HepG2 (cell line): ENCODE results near the gene TUBG1. TPM values are rescaled to one million over a fixed set of nuclear protein-coding genes. Genes with fewer than 3 reads are reported as not detected.

Experiments used
- ATAC-seq: fragments of 200-7000 bp; cut with Tn5 transposase; 3 replicates; pipeline ENCODE4 v1.9.1; 2020; ENCODE audit warnings: mild to moderate bottlenecking, moderate library complexity
- BruUV-seq: library from RNA; stranded (reverse); fragments of 400-500 nt; replicated peaks from 2 replicates; lab custom pipeline; 2021; lab: Mats Ljungman, UMichigan
- CTCF ChIA-PET: fragments of 300-600 bp; formaldehyde crosslinking; extraction: SDS; loops from one replicate; lab custom pipeline; 2021; ENCODE audit warnings: low total read pairs, inconsistent platforms, low intra/inter-chr PET ratio; lab: Yijun Ruan, JAX
- POLR2A ChIA-PET: fragments of 350-600 bp; sonication (Branson Sonifier 250); formaldehyde crosslinking; loops from one replicate; lab custom pipeline; 2020; ENCODE audit warnings: antibody characterized with exemption, inconsistent platforms; lab: Yijun Ruan, JAX
- DNase-seq: peaks from one replicate; pipeline ENCODE4 v3.0.0-alpha.2; 2015; ENCODE audit warnings: low spot score
- FAIRE-seq: peaks from 3 replicates; lab custom pipeline; 2011; peaks lifted over from hg19 to GRCh38; lab: Jason Lieb, UNC
- H2AFZ ChIP-seq: one replicate; pipeline ENCODE4 v1.6.1; 2011; ENCODE audit warnings: low read length, inconsistent platforms
- H3K27ac ChIP-seq: fragments of 300-600 bp; 3 replicates; pipeline ENCODE4 v1.8.0; 2011; ENCODE audit warnings: mixed run types, mild to moderate bottlenecking, mixed read lengths, low read length, inconsistent platforms; ENCODE audit not compliant: insufficient read depth; ENCODE audit errors: extremely low read length
- H3K27me3 ChIP-seq, 2 experiments: fragments of 200-600 bp in 1 of 2; 2 replicates in 1 of 2; 3 replicates in 1 of 2; pipeline versions ENCODE4 v1.6.0 to v1.8.0; 2011; ENCODE audit warnings: low read length in 2 of 2, mild to moderate bottlenecking in 2 of 2, moderate library complexity in 2 of 2, inconsistent platforms in 1 of 2; ENCODE audit not compliant: insufficient read depth in 2 of 2, control insufficient read depth in 1 of 2
- H3K36me3 ChIP-seq, 2 experiments: fragments of 200-600 bp in 1 of 2; replicated peaks in 1 of 2; 2 replicates in 1 of 2; 3 replicates in 1 of 2; pipeline versions ENCODE4 v1.5.1 to v1.8.0; 2011; ENCODE audit warnings: low read length in 2 of 2, inconsistent platforms in 1 of 2; ENCODE audit not compliant: insufficient read depth in 2 of 2, control insufficient read depth in 1 of 2
- H3K4me1 ChIP-seq: 2 replicates; pipeline ENCODE4 v1.5.1; 2012; ENCODE audit warnings: low read length, inconsistent platforms; ENCODE audit not compliant: insufficient read depth
- H3K4me2 ChIP-seq: 2 replicates; pipeline ENCODE4 v1.6.0; 2011; ENCODE audit warnings: low read depth, low read length, inconsistent platforms
- H3K4me3 ChIP-seq, 3 experiments: fragments of 200-600 bp in 1 of 3; sonication (generic), shearing (Covaris generic) in 1 of 3; replicated peaks in 1 of 3; 2 replicates each; pipeline ENCODE4 v1.5.1; 2011 to 2016; ENCODE audit warnings: low read length in 3 of 3, inconsistent platforms in 2 of 3, low read depth in 2 of 3, mild to moderate bottlenecking in 2 of 3, control low read depth in 1 of 3, mixed read lengths in 1 of 3; ENCODE audit not compliant: insufficient read depth in 1 of 3
- H3K79me2 ChIP-seq: one replicate; pipeline ENCODE4 v1.6.1; 2011; ENCODE audit warnings: low read length, inconsistent platforms; ENCODE audit not compliant: insufficient read depth
- H3K9ac ChIP-seq: 2 replicates; pipeline ENCODE4 v1.6.0; 2011; ENCODE audit warnings: mild to moderate bottlenecking, low read depth, low read length, inconsistent platforms; ENCODE audit not compliant: insufficient read depth
- H3K9me3 ChIP-seq: 2 replicates; pipeline ENCODE4 v1.5.1; 2012; ENCODE audit warnings: mild to moderate bottlenecking, low read length
- H4K20me1 ChIP-seq: 2 replicates; pipeline ENCODE4 v1.6.0; 2011; ENCODE audit warnings: inconsistent platforms, mild to moderate bottlenecking, low read length, moderate library complexity; ENCODE audit not compliant: insufficient read depth
- EED ChIP-seq: sonication (generic); formaldehyde crosslinking; IDR thresholded peaks from 2 replicates; pipeline ENCODE4 v1.5.0; 2020; ENCODE audit warnings: mild to moderate bottlenecking, missing genetic modification reagents
- HHEX ChIP-seq: IDR thresholded peaks from 2 replicates; pipeline ENCODE4 v1.6.1; 2016; ENCODE audit warnings: control low read depth
- HMGA1 ChIP-seq: sonication (generic); formaldehyde crosslinking; conservative IDR thresholded peaks from 2 replicates; pipeline ENCODE4 v1.4.0; 2020; ENCODE audit warnings: missing genetic modification reagents
- KDM2A ChIP-seq: sonication (generic); formaldehyde crosslinking; IDR thresholded peaks from 2 replicates; pipeline ENCODE4 v1.4.0; 2020; ENCODE audit warnings: low read depth, missing genetic modification reagents, borderline replicate concordance
- NFKBIZ ChIP-seq: IDR thresholded peaks from 2 replicates; pipeline ENCODE4 v1.6.1; 2018; ENCODE audit warnings: missing genetic modification reagents, missing compliant biosample characterization
- PITX1 ChIP-seq: sonication (generic); formaldehyde crosslinking; IDR thresholded peaks from 2 replicates; pipeline ENCODE4 v1.5.1; 2020; ENCODE audit warnings: mild to moderate bottlenecking, missing genetic modification reagents
- RXRB ChIP-seq: IDR thresholded peaks from 2 replicates; pipeline ENCODE4 v1.6.1; 2016; ENCODE audit warnings: borderline replicate concordance, missing genetic modification reagents, missing compliant biosample characterization
- SETDB1 ChIP-seq: sonication (generic); formaldehyde crosslinking; IDR thresholded peaks from 2 replicates; pipeline ENCODE4 v1.5.1; 2020; ENCODE audit warnings: missing genetic modification reagents, mild to moderate bottlenecking, borderline replicate concordance
- SMAD9 ChIP-seq: sonication (generic); formaldehyde crosslinking; IDR thresholded peaks from 2 replicates; pipeline ENCODE4 v1.5.1; 2020; ENCODE audit warnings: mild to moderate bottlenecking, missing genetic modification reagents
- ZBTB20 ChIP-seq: sonication (generic); formaldehyde crosslinking; IDR thresholded peaks from 2 replicates; pipeline ENCODE4 v1.8.1; 2023; ENCODE audit warnings: missing genetic modification reagents, low read depth, mild to moderate bottlenecking, borderline replicate concordance
- ZNF205 ChIP-seq: IDR thresholded peaks from 2 replicates; pipeline ENCODE4 v1.6.1; 2018; ENCODE audit warnings: missing biosample characterization, missing genetic modification reagents
- ZNF253 ChIP-seq: sonication (generic); formaldehyde crosslinking; IDR thresholded peaks from 2 replicates; pipeline ENCODE4 v1.8.0; 2022; ENCODE audit warnings: mild to moderate bottlenecking, missing genetic modification reagents, borderline replicate concordance
- ZNF282 ChIP-seq: fragments of 450-650 bp; IDR thresholded peaks from 2 replicates; pipeline ENCODE4 v1.6.1; 2018; ENCODE audit not compliant: partially characterized antibody
- ZNF367 ChIP-seq: sonication (generic); formaldehyde crosslinking; IDR thresholded peaks from 2 replicates; pipeline ENCODE4 v1.4.0; 2020; ENCODE audit warnings: missing genetic modification reagents, borderline replicate concordance
- ZNF550 ChIP-seq: sonication (generic); formaldehyde crosslinking; IDR thresholded peaks from 2 replicates; pipeline ENCODE4 v1.4.0; 2020; ENCODE audit warnings: mild to moderate bottlenecking, missing genetic modification reagents, borderline replicate concordance
- ZNF577 ChIP-seq: sonication (generic); formaldehyde crosslinking; IDR thresholded peaks from 2 replicates; pipeline ENCODE4 v1.4.0; 2020; ENCODE audit warnings: mild to moderate bottlenecking, low read depth, missing genetic modification reagents, borderline replicate concordance
- WGBS: methylation state at CpG from one replicate; pipeline ENCODE4 v1.1.6; 2017; ENCODE audit warnings: low lambda C conversion rate; 5-methylcytosine and 5-hydroxymethylcytosine counted together
- in situ Hi-C: cut with HindIII; loops from 2 replicates; pipeline ENCODE4 v1.10.0; 2017; ENCODE audit warnings: low pct_unique_long_range_greater_than_20kb; ENCODE audit not compliant: extremely low pct_ligation_motif_present
- intact Hi-C: fragments of 100-400 bp; cut with micrococcal nuclease; formaldehyde crosslinking; loops from one replicate; pipeline ENCODE4 v1.10.0; 2022; ENCODE audit not compliant: unreplicated experiment
- polyA plus RNA-seq, 8 experiments: library from polyadenylated mRNA; depleted of rRNA in 3 of 8; stranded (reverse) in 7 of 8; unstranded in 1 of 8; fragments of >200 nt; fragmentation: Illumina TruSeq in 4 of 8; extraction: Trizol in 4 of 8; gene quantifications; 2 replicates each; pipeline versions ENCODE4 v1.2.1 to v1.2.3, GENCODE V29; 2011 to 2016; ENCODE audit warnings: low read depth in 4 of 8, missing spikeins in 1 of 8, mixed read lengths in 1 of 8; ENCODE audit not compliant: insufficient read depth in 1 of 8
- total RNA-seq, 5 experiments: library from RNA; depleted of rRNA; stranded (reverse); fragments of >200 nt; fragmentation: Illumina TruSeq; extraction: Trizol; gene quantifications; 2 replicates each; pipeline ENCODE4 v1.2.3, GENCODE V29; 2016; ENCODE audit warnings: low read depth in 1 of 5
- TF ChIP-seq, protein P1 (sequence below): sonication (generic); formaldehyde crosslinking; IDR thresholded peaks from 2 replicates; pipeline ENCODE4 v1.5.0; 2020; ENCODE audit warnings: missing genetic modification reagents
- TF ChIP-seq, protein P2 (sequence below): IDR thresholded peaks from 2 replicates; pipeline ENCODE4 v1.6.1; 2016; ENCODE audit warnings: mild to moderate bottlenecking
- TF ChIP-seq, protein P3 (sequence below): sonication (generic); formaldehyde crosslinking; IDR thresholded peaks from 2 replicates; pipeline ENCODE4 v1.5.1; 2020; ENCODE audit warnings: mild to moderate bottlenecking, moderate library complexity, missing genetic modification reagents
- TF ChIP-seq, protein P4 (sequence below): sonication (generic); formaldehyde crosslinking; IDR thresholded peaks from 2 replicates; pipeline ENCODE4 v1.4.0; 2020; ENCODE audit warnings: mild to moderate bottlenecking, missing genetic modification reagents

The TUBG1 gene
- total and polyA plus RNA-seq, 2 of the 13 experiments (the other 11 are each of a cell fraction or from before 2014, with no cell fraction given): 74.1 to 137 TPM

DNA sequence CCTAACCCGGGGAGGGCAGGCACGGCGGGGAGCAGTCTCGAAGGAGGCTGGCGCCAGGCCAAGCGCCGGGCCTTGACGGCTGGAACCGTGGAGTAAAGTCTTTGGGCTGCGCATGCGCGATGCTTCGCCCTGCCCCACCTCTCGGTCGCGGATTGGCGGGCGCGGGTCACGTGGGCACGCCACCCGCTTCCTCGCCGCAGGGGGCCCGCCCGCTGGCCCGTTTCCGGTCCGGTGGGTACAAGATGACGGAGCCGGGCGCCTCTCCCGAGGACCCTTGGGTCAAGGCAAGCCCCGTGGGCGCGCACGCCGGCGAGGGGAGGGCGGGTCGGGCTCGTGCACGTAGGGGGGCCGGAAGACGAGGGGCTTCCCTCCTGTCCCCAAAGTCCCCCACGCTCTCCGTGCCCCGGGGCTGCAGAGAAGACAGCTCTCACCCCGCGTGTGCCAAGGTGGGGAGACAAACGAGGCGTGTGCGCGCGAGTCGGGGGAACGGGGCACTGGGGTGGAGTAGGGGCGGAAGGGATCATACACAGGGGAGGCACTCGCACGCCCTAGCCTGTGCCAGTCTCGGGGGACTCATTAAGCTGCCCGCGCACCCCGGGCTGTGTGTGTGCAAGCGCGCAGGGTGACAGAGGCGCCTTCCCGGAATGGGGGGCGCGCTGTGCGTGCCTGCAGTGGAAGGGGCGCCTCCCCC lies 42.5 kb upstream of the TUBG1 start, which contains the start of gene MLX:
Gene MLX, plus strand, starts transcription at position 218 of the 691 bp plus-strand sequence. Its CDS starts 25 bp downstream, at position 243.
- CTCF ChIA-PET: no interaction called here
- under 1% methylated on average over 21 of the region's 72 CpGs for WGBS
- Histone ChIP-seq H3K79me2 (peaks cover 41% of the 10 kb centered on the region), H3K9me3 (no peaks in the 10 kb centered on the region), H3K27ac (peak within 1 kb of the TSS; percentile 91), H3K4me3 (peak within 1 kb of the TSS; percentile 67 to 93 (median 91)), H3K27me3 (no peaks in the 10 kb centered on the region; a peak in 1 of 5 replicates), H3K36me3 (peaks cover 33 to 56% of the 10 kb centered on the region in 2 experiments), H3K9ac (peak within 1 kb of the TSS; percentile 88), H3K4me1 (peaks cover 72% of the 10 kb centered on the region), H4K20me1 (no peaks in the 10 kb centered on the region), H2AFZ (no peak within 1 kb of the TSS), H3K4me2 (peak within 1 kb of the TSS; percentile 99)
- ATAC-seq: peak; percentile 64
- intact Hi-C loops (loop anchor here (1.0 kb wide), 1 partner anchor 10 kb away; the partner anchor contains the start of gene PSMC3IP), in situ Hi-C loops (no loop called here)
- FAIRE-seq: peak; percentile 51
- DNase-seq: peak; percentile 91
- no TSS peak for BruUV-seq
- POLR2A ChIA-PET: interaction anchor here (1.0 to 8.5 kb wide), 11 partner anchors 9 to 265 kb away, joined by 3 to 128 read pairs (median 5); partner anchors contain the start of genes HSD17B1, NAGLU, PSMC3IP and PSME3
- TF ChIP-seq PITX1 (peak; percentile 48), EED (CRISPR knock-in tag) (peak; percentile 41; the same call in 1 of the 2 replicates), SMAD9 (CRISPR knock-in tag) (peak; percentile 51; the same call in 1 of the 2 replicates), HHEX (CRISPR knock-in tag) (0 out of 2 replicates have a peak, but pooled peaks have one; percentile 2), ZNF577 (CRISPR knock-in tag) (no peak), RXRB (CRISPR knock-in tag) (peak; percentile 34; the same call in 1 of the 2 replicates), NFKBIZ (CRISPR knock-in tag) (peak; percentile 42; the same call in 1 of the 2 replicates), ZBTB20 (no peak), HMGA1 (no peak), SETDB1 (CRISPR knock-in tag) (no peak), ZNF550 (CRISPR knock-in tag) (no peak; the same call in 1 of the 2 replicates), ZNF367 (CRISPR knock-in tag) (no peak), ZNF205 (CRISPR knock-in tag) (peak; percentile 39; the same call in 1 of the 2 replicates), KDM2A (peak; percentile 100), ZNF282 (no peak), ZNF253 (CRISPR knock-in tag) (peak; percentile 81; the same call in 1 of the 2 replicates)
- TF ChIP-seq, protein P1, sequence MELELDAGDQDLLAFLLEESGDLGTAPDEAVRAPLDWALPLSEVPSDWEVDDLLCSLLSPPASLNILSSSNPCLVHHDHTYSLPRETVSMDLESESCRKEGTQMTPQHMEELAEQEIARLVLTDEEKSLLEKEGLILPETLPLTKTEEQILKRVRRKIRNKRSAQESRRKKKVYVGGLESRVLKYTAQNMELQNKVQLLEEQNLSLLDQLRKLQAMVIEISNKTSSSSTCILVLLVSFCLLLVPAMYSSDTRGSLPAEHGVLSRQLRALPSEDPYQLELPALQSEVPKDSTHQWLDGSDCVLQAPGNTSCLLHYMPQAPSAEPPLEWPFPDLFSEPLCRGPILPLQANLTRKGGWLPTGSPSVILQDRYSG (CRISPR knock-in tag): 0 out of 2 replicates have a peak, but pooled peaks have one; percentile 72
- TF ChIP-seq, protein P2, sequence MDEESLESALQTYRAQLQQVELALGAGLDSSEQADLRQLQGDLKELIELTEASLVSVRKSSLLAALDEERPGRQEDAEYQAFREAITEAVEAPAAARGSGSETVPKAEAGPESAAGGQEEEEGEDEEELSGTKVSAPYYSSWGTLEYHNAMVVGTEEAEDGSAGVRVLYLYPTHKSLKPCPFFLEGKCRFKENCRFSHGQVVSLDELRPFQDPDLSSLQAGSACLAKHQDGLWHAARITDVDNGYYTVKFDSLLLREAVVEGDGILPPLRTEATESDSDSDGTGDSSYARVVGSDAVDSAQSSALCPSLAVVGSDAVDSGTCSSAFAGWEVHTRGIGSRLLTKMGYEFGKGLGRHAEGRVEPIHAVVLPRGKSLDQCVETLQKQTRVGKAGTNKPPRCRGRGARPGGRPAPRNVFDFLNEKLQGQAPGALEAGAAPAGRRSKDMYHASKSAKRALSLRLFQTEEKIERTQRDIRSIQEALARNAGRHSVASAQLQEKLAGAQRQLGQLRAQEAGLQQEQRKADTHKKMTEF (CRISPR knock-in tag): peak; percentile 98
- TF ChIP-seq, protein P3, sequence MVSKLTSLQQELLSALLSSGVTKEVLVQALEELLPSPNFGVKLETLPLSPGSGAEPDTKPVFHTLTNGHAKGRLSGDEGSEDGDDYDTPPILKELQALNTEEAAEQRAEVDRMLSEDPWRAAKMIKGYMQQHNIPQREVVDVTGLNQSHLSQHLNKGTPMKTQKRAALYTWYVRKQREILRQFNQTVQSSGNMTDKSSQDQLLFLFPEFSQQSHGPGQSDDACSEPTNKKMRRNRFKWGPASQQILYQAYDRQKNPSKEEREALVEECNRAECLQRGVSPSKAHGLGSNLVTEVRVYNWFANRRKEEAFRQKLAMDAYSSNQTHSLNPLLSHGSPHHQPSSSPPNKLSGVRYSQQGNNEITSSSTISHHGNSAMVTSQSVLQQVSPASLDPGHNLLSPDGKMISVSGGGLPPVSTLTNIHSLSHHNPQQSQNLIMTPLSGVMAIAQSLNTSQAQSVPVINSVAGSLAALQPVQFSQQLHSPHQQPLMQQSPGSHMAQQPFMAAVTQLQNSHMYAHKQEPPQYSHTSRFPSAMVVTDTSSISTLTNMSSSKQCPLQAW (CRISPR knock-in tag): peak; percentile 97
- TF ChIP-seq, protein P4, sequence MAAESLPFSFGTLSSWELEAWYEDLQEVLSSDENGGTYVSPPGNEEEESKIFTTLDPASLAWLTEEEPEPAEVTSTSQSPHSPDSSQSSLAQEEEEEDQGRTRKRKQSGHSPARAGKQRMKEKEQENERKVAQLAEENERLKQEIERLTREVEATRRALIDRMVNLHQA (CRISPR knock-in tag): no peak
